ENCODE measurements around the gene CITED2.

GRCh38 chr6:139391709-139392108 lies 17.3 kb upstream of the CITED2 start:
- no peak for TF ChIP-seq CTCF (conservative IDR thresholded peaks at IDR 0.05)
- no peak for TF ChIP-seq EZH2 (IDR thresholded peaks at IDR 0.05; ENCODE audit: low read depth)

Measured in PC-9 (cell line).